Endothelial cell of umbilical vein (primary cell): ENCODE data around the gene CHCHD3. TPM values are rescaled to one million over a fixed set of nuclear protein-coding genes. Genes with fewer than 3 reads are reported as not detected.

Experiments used
- BruUV-seq: library from RNA; stranded (reverse); fragments of 400-500 nt; replicated peaks from 2 replicates; lab custom pipeline; 2021; lab: Mats Ljungman, UMichigan
- CTCF ChIA-PET: fragments of 300-600, 350-600 bp; sonication (Branson Sonifier 250); formaldehyde crosslinking; loops from one replicate; lab custom pipeline; 2021; ENCODE audit warnings: antibody characterized with exemption, inconsistent platforms; lab: Charles Lee
- POLR2A ChIA-PET: fragments of 300-600, 350-600 bp; sonication (Branson Sonifier 250); formaldehyde crosslinking; loops from one replicate; lab custom pipeline; 2021; ENCODE audit warnings: antibody characterized with exemption, inconsistent platforms; lab: Charles Lee
- DNase-seq: peaks from one replicate; pipeline ENCODE4 v3.0.0-alpha.2; 2011; ENCODE audit warnings: low read depth, low spot score
- FAIRE-seq: peaks from 2 replicates; lab custom pipeline; 2011; peaks lifted over from hg19 to GRCh38; lab: Jason Lieb, UNC
- H2AFZ ChIP-seq: 2 replicates; pipeline ENCODE4 v1.6.0; 2012; ENCODE audit warnings: low read depth, low read length, control low read depth, inconsistent platforms
- H3K27ac ChIP-seq: 2 replicates; pipeline ENCODE4 v1.5.1; 2011; ENCODE audit warnings: low read depth, mild to moderate bottlenecking, control low read depth, low read length, moderate library complexity; ENCODE audit not compliant: insufficient read depth
- H3K27me3 ChIP-seq, 2 experiments: 2 replicates each; pipeline versions ENCODE4 v1.6.0 to v1.6.1; 2011; ENCODE audit warnings: low read length in 2 of 2, mixed read lengths in 1 of 2; ENCODE audit not compliant: control insufficient read depth in 2 of 2, insufficient read depth in 2 of 2
- H3K36me3 ChIP-seq, 2 experiments: 2 replicates in 1 of 2; 3 replicates in 1 of 2; pipeline ENCODE4 v1.5.1; 2011; ENCODE audit warnings: low read length in 2 of 2, mild to moderate bottlenecking in 1 of 2, moderate library complexity in 1 of 2; ENCODE audit not compliant: control insufficient read depth in 2 of 2, insufficient read depth in 2 of 2; ENCODE audit errors: extremely low read depth in 1 of 2
- H3K4me1 ChIP-seq: 3 replicates; pipeline ENCODE4 v1.5.1; 2011; ENCODE audit warnings: mild to moderate bottlenecking, low read length; ENCODE audit not compliant: control insufficient read depth, insufficient read depth; ENCODE audit errors: extremely low read depth
- H3K4me2 ChIP-seq: 2 replicates; pipeline ENCODE4 v1.6.1; 2011; ENCODE audit warnings: low read length, control low read depth, mixed read lengths; ENCODE audit not compliant: insufficient read depth
- H3K4me3 ChIP-seq, 3 experiments: fragments of 200-600 bp in 1 of 3; sonication (generic), shearing (Covaris generic) in 1 of 3; replicated peaks in 1 of 3; 2 replicates each; pipeline ENCODE4 v1.5.1; 2011 to 2016; ENCODE audit warnings: control low read depth in 3 of 3, low read length in 3 of 3, mild to moderate bottlenecking in 2 of 3, inconsistent platforms in 1 of 3, low read depth in 1 of 3, moderate library complexity in 1 of 3; ENCODE audit not compliant: insufficient read depth in 1 of 3
- H3K79me2 ChIP-seq: 2 replicates; pipeline ENCODE4 v1.6.0; 2012; ENCODE audit warnings: low read length, inconsistent platforms; ENCODE audit not compliant: control insufficient read depth, insufficient read depth
- H3K9ac ChIP-seq: replicated peaks from 2 replicates; pipeline ENCODE3; 2011; ENCODE audit warnings: low read length, control low read depth; ENCODE audit not compliant: insufficient read depth; ENCODE audit errors: extremely low read depth
- H3K9me1 ChIP-seq: replicated peaks from 3 replicates; pipeline ENCODE4 v1.6.0; 2011; ENCODE audit warnings: mild to moderate bottlenecking, low read length; ENCODE audit not compliant: control insufficient read depth, insufficient read depth; ENCODE audit errors: extremely low read depth
- H3K9me3 ChIP-seq: replicated peaks from 2 replicates; pipeline ENCODE4 v1.5.1; 2012; ENCODE audit warnings: low read length, inconsistent platforms; ENCODE audit not compliant: control insufficient read depth, insufficient read depth
- H4K20me1 ChIP-seq: replicated peaks from 2 replicates; pipeline ENCODE3; 2011; ENCODE audit warnings: mild to moderate bottlenecking, low read length; ENCODE audit not compliant: control insufficient read depth, insufficient read depth; ENCODE audit errors: extremely low read depth
- EZH2 ChIP-seq: IDR thresholded peaks from 2 replicates; pipeline ENCODE4 v1.6.1; 2012; ENCODE audit warnings: borderline replicate concordance, low read depth, mild to moderate bottlenecking, moderate library complexity, low read length, inconsistent platforms; ENCODE audit not compliant: severe bottlenecking
- FOS ChIP-seq: IDR thresholded peaks from 2 replicates; pipeline ENCODE4 v1.6.1; 2011; ENCODE audit warnings: mild to moderate bottlenecking, low read length, moderate library complexity, borderline replicate concordance; ENCODE audit not compliant: insufficient read depth
- GATA2 ChIP-seq: IDR thresholded peaks from 2 replicates; pipeline ENCODE4 v1.7.0; 2011; ENCODE audit warnings: low read depth, mild to moderate bottlenecking, moderate library complexity, mixed read lengths, low read length; ENCODE audit not compliant: insufficient read length, insufficient read depth
- JUN ChIP-seq: IDR thresholded peaks from 2 replicates; pipeline ENCODE4 v1.6.1; 2011; ENCODE audit warnings: borderline replicate concordance, low read depth; ENCODE audit not compliant: insufficient read length, insufficient read depth
- MYC ChIP-seq: IDR thresholded peaks from one replicate; pipeline ENCODE4 v1.6.1; 2011; ENCODE audit warnings: mild to moderate bottlenecking, low read depth, low read length
- POLR2A ChIP-seq: IDR thresholded peaks from 2 replicates; pipeline ENCODE4 v1.6.1; 2012; ENCODE audit warnings: low read depth, mild to moderate bottlenecking, control low read depth, low read length
- POLR2AphosphoS5 ChIP-seq: IDR thresholded peaks from 2 replicates; pipeline ENCODE4 v1.6.1; 2012; ENCODE audit warnings: low read depth, mild to moderate bottlenecking, control low read depth, low read length, moderate library complexity; ENCODE audit not compliant: insufficient read depth
- dilution Hi-C: fragments of 300-500 bp; cut with MboI; formaldehyde crosslinking; loops from one replicate; pipeline ENCODE4 v1.15.0; 2019; ENCODE audit warnings: low sequenced_read_pairs; ENCODE audit not compliant: extremely low pct_ligation_motif_present
- intact Hi-C: fragments of 100-400 bp; cut with micrococcal nuclease; formaldehyde crosslinking; loops from one replicate; pipeline ENCODE4 v1.10.0; 2022
- polyA plus RNA-seq, 4 experiments: library from polyadenylated mRNA; depleted of rRNA in 3 of 4; stranded (reverse) in 3 of 4; unstranded in 1 of 4; fragments of >200 nt; gene quantifications; 2 replicates each; pipeline versions ENCODE4 v1.2.1 to v1.2.3, GENCODE V29; 2011 to 2012; ENCODE audit warnings: missing spikeins in 1 of 4
- total RNA-seq: library from RNA; stranded (reverse); gene quantifications from 2 replicates; pipeline ENCODE4 v1.2.3, GENCODE V29; 2021
- TF ChIP-seq, protein P1 (sequence below), 2 donors: IDR thresholded peaks; 1 replicate in 1 of 2; 2 replicates in 1 of 2; pipeline ENCODE4 v1.5.1; 2011; ENCODE audit warnings: low read length in 2 of 2, mild to moderate bottlenecking in 2 of 2, moderate library complexity in 2 of 2, control low read depth in 1 of 2, inconsistent platforms in 1 of 2, low read depth in 1 of 2; ENCODE audit not compliant: insufficient read depth in 1 of 2; ENCODE audit errors: extremely low read depth in 1 of 2
- TF ChIP-seq, protein P2 (sequence below): IDR thresholded peaks from 2 replicates; pipeline ENCODE4 v1.6.1; 2011; ENCODE audit not compliant: insufficient read depth, insufficient read length

CHCHD3 gene
- total and polyA plus RNA-seq, 2 donors (not counting 3 experiments of a cell fraction or from before 2014, with no cell fraction given) = 22.0 to 63.7 TPM

DNA sequence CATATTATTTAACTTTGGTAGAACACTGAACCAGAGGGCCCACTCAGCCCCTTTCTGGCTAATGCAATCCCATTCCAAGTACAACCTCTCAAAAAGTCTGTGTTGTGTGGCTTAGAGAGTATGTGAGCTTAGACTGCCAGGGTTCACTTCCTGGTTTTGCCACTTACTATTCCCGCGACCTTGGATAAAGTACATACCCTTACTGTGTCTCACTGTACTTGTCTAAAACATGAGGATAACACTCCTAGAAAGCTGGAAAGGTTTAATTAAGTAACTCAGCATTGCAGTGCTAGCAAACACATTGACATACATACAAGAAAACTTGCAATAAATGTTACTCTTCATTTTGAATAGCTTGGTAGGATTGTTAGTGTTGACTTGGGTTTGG lies 215.8 kb downstream of the CHCHD3 start:
- BruUV-seq = no TSS peak
- H2AFZ ChIP-seq = no peak overlapping the region
- dilution Hi-C loops = no loop called here
- intact Hi-C loops = no loop called here
- H3K9me3 ChIP-seq = no peaks in the 10 kb centered on the region
- no peak overlapping the region for H3K4me3 ChIP-seq
- H3K9me1 ChIP-seq = no peaks in the 10 kb centered on the region
- POLR2A ChIA-PET = no interaction called here
- H3K27ac ChIP-seq = peak overlapping the region; percentile 27
- TF ChIP-seq GATA2 (no peak), POLR2AphosphoS5 (no peak), FOS (no peak), POLR2A (no peak), JUN (no peak), MYC (no peak), EZH2 (no peak)
- TF ChIP-seq, protein P1, sequence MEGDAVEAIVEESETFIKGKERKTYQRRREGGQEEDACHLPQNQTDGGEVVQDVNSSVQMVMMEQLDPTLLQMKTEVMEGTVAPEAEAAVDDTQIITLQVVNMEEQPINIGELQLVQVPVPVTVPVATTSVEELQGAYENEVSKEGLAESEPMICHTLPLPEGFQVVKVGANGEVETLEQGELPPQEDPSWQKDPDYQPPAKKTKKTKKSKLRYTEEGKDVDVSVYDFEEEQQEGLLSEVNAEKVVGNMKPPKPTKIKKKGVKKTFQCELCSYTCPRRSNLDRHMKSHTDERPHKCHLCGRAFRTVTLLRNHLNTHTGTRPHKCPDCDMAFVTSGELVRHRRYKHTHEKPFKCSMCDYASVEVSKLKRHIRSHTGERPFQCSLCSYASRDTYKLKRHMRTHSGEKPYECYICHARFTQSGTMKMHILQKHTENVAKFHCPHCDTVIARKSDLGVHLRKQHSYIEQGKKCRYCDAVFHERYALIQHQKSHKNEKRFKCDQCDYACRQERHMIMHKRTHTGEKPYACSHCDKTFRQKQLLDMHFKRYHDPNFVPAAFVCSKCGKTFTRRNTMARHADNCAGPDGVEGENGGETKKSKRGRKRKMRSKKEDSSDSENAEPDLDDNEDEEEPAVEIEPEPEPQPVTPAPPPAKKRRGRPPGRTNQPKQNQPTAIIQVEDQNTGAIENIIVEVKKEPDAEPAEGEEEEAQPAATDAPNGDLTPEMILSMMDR (IDR thresholded peaks at IDR 0.05; ENCODE audit: extremely low read depth in 1 of 2, insufficient read depth in 1 of 2, low read depth in 1 of 2, low read length in 2 of 2) = no peak
- TF ChIP-seq, protein P2, sequence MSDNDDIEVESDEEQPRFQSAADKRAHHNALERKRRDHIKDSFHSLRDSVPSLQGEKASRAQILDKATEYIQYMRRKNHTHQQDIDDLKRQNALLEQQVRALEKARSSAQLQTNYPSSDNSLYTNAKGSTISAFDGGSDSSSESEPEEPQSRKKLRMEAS = no peak
- CTCF ChIA-PET = no interaction called here
- FAIRE-seq (no peak), DNase-seq (no peak)
- H4K20me1 ChIP-seq = no peaks in the 10 kb centered on the region
- no peak overlapping the region for H3K4me2 ChIP-seq
- H3K9ac ChIP-seq = no peak overlapping the region
- H3K36me3 ChIP-seq = no peaks in the 10 kb centered on the region
- H3K4me1 ChIP-seq = peaks cover 4% of the 10 kb centered on the region
- no peaks in the 10 kb centered on the region for H3K27me3 ChIP-seq
- H3K79me2 ChIP-seq = no peaks in the 10 kb centered on the region
